ENCODE measurements around the gene GALNT17.

Gene GALNT17

DNA sequence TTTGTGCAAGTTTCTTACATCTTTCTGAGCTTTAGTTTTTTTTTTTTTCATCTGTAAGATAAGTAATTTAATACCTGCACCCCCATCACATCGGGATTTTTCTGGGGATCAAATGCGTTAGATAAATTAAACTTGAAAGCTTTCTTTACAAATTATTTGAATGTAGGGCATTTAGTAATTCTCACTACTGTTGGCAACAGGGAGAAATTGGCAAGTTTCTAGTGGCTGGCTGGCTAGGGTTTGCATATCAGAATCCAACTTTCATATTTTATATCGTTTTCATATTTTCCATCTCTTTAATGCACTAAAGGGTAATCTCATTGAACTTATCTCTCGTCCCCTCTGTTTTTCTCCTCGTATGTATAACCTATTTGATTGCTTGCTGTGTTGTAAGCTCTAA, 412.9 kb downstream of the GALNT17 start:
- H3K4me1 ChIP-seq (ENCODE audit: control insufficient read depth, insufficient read depth, low read length) = no peaks in the 10 kb centered on the region
- H3K9me3 ChIP-seq (ENCODE audit: control insufficient read depth, insufficient read depth, low read depth, low read length) = no peaks in the 10 kb centered on the region
- ChIA-PET CTCF (no interaction called here), POLR2A (no interaction called here)
- no peak for TF ChIP-seq ZNF513 (tag by site-specific recombination; IDR thresholded peaks at IDR 0.05)
- TF ChIP-seq ZNF140 (tag by site-specific recombination; IDR thresholded peaks at IDR 0.05) = no peak
- TF ChIP-seq ZNF324 (tag by site-specific recombination; IDR thresholded peaks at IDR 0.05) = no peak
- no peak for TF ChIP-seq TRIM28 (IDR thresholded peaks at IDR 0.05; ENCODE audit: borderline replicate concordance, low read length)
- no peak for TF ChIP-seq ZNF112 (tag by site-specific recombination; IDR thresholded peaks at IDR 0.05)
- TF ChIP-seq ZNF311 (tag by site-specific recombination; IDR thresholded peaks at IDR 0.05; ENCODE audit: borderline replicate concordance) = no peak
- TF ChIP-seq ZNF514 (tag by site-specific recombination; IDR thresholded peaks at IDR 0.05) = no peak
- TF ChIP-seq PRDM6 (tag by site-specific recombination; IDR thresholded peaks at IDR 0.05) = no peak
- TF ChIP-seq YY1 (tag by site-specific recombination; IDR thresholded peaks at IDR 0.05) = no peak
- TF ChIP-seq ZFP69B (tag by site-specific recombination; IDR thresholded peaks at IDR 0.05) = no peak
- no peak for TF ChIP-seq KLF10 (tag by site-specific recombination; IDR thresholded peaks at IDR 0.05)
- no peak for TF ChIP-seq MZF1 (tag by site-specific recombination; IDR thresholded peaks at IDR 0.05; ENCODE audit: borderline replicate concordance)
- no peak for TF ChIP-seq GLIS1 (tag by site-specific recombination; IDR thresholded peaks at IDR 0.05)
- no peak for TF ChIP-seq ZNF837 (tag by site-specific recombination; IDR thresholded peaks at IDR 0.05)
- TF ChIP-seq ZNF623 (tag by site-specific recombination; IDR thresholded peaks at IDR 0.05) = no peak
- H3K27ac ChIP-seq (ENCODE audit: extremely low read depth, low read depth, low read length) = no peak overlapping the region
- H3K36me3 ChIP-seq (ENCODE audit: control insufficient read depth in 2 of 2, insufficient read depth in 1 of 2, low read length in 2 of 2) = no peaks in the 10 kb centered on the region
- no peak overlapping the region for H3K4me3 ChIP-seq (ENCODE audit: low read depth, low read length)

- Histone ChIP-seq H3K36me3 (ENCODE audit: control insufficient read depth in 2 of 2, insufficient read depth in 1 of 2, low read length in 2 of 2) (no peaks in the 10 kb centered on the region), H3K9me3 (ENCODE audit: control insufficient read depth, insufficient read depth, low read depth, low read length) (no peaks in the 10 kb centered on the region), H3K4me1 (ENCODE audit: control insufficient read depth, insufficient read depth, low read length) (no peaks in the 10 kb centered on the region), H3K4me3 (ENCODE audit: low read depth, low read length) (no peak overlapping the region), H3K27ac (ENCODE audit: extremely low read depth, low read depth, low read length) (no peak overlapping the region)
- TF ChIP-seq ZNF624 (tag by site-specific recombination; IDR thresholded peaks at IDR 0.05) (no peak), ZNF658 (tag by site-specific recombination; IDR thresholded peaks at IDR 0.05) (no peak), KLF7 (tag by site-specific recombination; IDR thresholded peaks at IDR 0.05; ENCODE audit: borderline replicate concordance) (no peak), ZNF571 (tag by site-specific recombination; IDR thresholded peaks at IDR 0.05) (no peak), ZBTB21 (tag by site-specific recombination; IDR thresholded peaks at IDR 0.05) (no peak), ZNF473 (tag by site-specific recombination; IDR thresholded peaks at IDR 0.05) (no peak), ZNF404 (tag by site-specific recombination; IDR thresholded peaks at IDR 0.05) (no peak), ATF2 (tag by site-specific recombination; IDR thresholded peaks at IDR 0.05; ENCODE audit: low read depth) (no peak), ZBTB26 (tag by site-specific recombination; optimal IDR thresholded peaks at IDR 0.05) (no peak), ZNF596 (tag by site-specific recombination; IDR thresholded peaks at IDR 0.05) (no peak), ZNF433 (tag by site-specific recombination; IDR thresholded peaks at IDR 0.05; ENCODE audit: low read depth) (no peak), ZNF350 (tag by site-specific recombination; IDR thresholded peaks at IDR 0.05) (no peak), ZNF837 (tag by site-specific recombination; IDR thresholded peaks at IDR 0.05) (no peak), EGR2 (tag by site-specific recombination; IDR thresholded peaks at IDR 0.05; ENCODE audit: low read depth) (no peak), ZNF629 (tag by site-specific recombination; IDR thresholded peaks at IDR 0.05) (no peak), ZSCAN23 (tag by site-specific recombination; IDR thresholded peaks at IDR 0.05) (no peak), KLF9 (tag by site-specific recombination; IDR thresholded peaks at IDR 0.05; ENCODE audit: low read depth) (no peak), ZFP69B (tag by site-specific recombination; IDR thresholded peaks at IDR 0.05) (no peak)
- TF ChIP-seq, protein P1, sequence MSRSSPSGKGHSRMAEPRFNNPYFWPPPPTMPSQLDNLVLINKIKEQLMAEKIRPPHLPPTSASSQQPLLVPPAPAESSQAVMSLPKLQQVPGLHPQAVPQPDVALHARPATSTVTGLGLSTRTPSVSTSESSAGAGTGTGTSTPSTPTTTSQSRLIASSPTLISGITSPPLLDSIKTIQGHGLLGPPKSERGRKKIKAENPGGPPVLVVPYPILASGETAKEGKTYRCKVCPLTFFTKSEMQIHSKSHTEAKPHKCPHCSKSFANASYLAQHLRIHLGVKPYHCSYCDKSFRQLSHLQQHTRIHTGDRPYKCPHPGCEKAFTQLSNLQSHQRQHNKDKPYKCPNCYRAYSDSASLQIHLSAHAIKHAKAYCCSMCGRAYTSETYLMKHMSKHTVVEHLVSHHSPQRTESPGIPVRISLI (tag by site-specific recombination; IDR thresholded peaks at IDR 0.05) = no peak
- CTCF ChIA-PET = no interaction called here
- POLR2A ChIA-PET = no interaction called here
These were observed 415.5 kb downstream of the GALNT17 start for GRCh38 chr7:71547426-71547825.

Data from HEK293 (cell line).